H9 (cell line): ENCODE results near the gene TRAP1. TPM values are rescaled to one million over a fixed set of nuclear protein-coding genes. Genes with fewer than 3 reads are reported as not detected.

ENCODE experiments used
- DNase-seq: peaks from one replicate; pipeline ENCODE4 v3.0.0-alpha.2; 2017
- H2AFZ ChIP-seq: one replicate; pipeline ENCODE4 v1.6.1; 2013; ENCODE audit warnings: mild to moderate bottlenecking, low read length, control low read depth, moderate library complexity
- H2AK5ac ChIP-seq: 2 replicates; pipeline ENCODE4 v1.6.1; 2013; ENCODE audit warnings: low read length, control low read depth, mixed read lengths; ENCODE audit not compliant: insufficient read length
- H2BK120ac ChIP-seq: one replicate; pipeline ENCODE4 v1.6.1; 2013; ENCODE audit warnings: low read depth, mild to moderate bottlenecking, low read length, control low read depth, inconsistent platforms; ENCODE audit not compliant: poor library complexity, severe bottlenecking
- H2BK12ac ChIP-seq: 2 replicates; pipeline ENCODE4 v1.6.1; 2013; ENCODE audit warnings: low read length, control low read depth, mixed read lengths, low read depth; ENCODE audit not compliant: insufficient read length
- H2BK15ac ChIP-seq: 2 replicates; pipeline ENCODE4 v1.6.1; 2013; ENCODE audit warnings: low read depth, low read length, control low read depth
- H2BK20ac ChIP-seq: one replicate; pipeline ENCODE4 v1.6.1; 2013; ENCODE audit warnings: low read depth, mild to moderate bottlenecking, low read length, control low read depth, inconsistent platforms; ENCODE audit not compliant: poor library complexity, severe bottlenecking
- H2BK5ac ChIP-seq: 2 replicates; pipeline ENCODE4 v1.6.1; 2013; ENCODE audit warnings: low read length, control low read depth, mixed read lengths; ENCODE audit not compliant: insufficient read length
- H3K14ac ChIP-seq: 2 replicates; pipeline ENCODE4 v1.6.1; 2013; ENCODE audit warnings: low read length, control low read depth; ENCODE audit not compliant: insufficient read depth
- H3K18ac ChIP-seq: 2 replicates; pipeline ENCODE4 v1.6.1; 2013; ENCODE audit warnings: low read depth, mild to moderate bottlenecking, mixed read lengths, low read length, control low read depth; ENCODE audit not compliant: insufficient read length
- H3K23ac ChIP-seq: 2 replicates; pipeline ENCODE4 v1.6.1; 2013; ENCODE audit warnings: low read length, control low read depth, mixed read lengths, low read depth; ENCODE audit not compliant: insufficient read length
- H3K23me2 ChIP-seq: 2 replicates; pipeline ENCODE4 v1.6.1; 2013; ENCODE audit warnings: low read depth, mild to moderate bottlenecking, mixed read lengths, low read length, control low read depth; ENCODE audit not compliant: insufficient read length, poor library complexity, severe bottlenecking
- H3K27ac ChIP-seq: 2 replicates; pipeline ENCODE4 v1.5.1; 2013; ENCODE audit warnings: low read length, control low read depth, mixed read lengths, low read depth; ENCODE audit not compliant: insufficient read length
- H3K27me3 ChIP-seq: 2 replicates; pipeline ENCODE4 v1.6.1; 2013; ENCODE audit warnings: low read length, control low read depth, inconsistent platforms; ENCODE audit not compliant: insufficient read depth
- H3K4ac ChIP-seq: 2 replicates; pipeline ENCODE4 v1.6.1; 2013; ENCODE audit warnings: low read depth, mild to moderate bottlenecking, control low read depth, inconsistent platforms, low read length, moderate library complexity
- H3K4me1 ChIP-seq: 2 replicates; pipeline ENCODE4 v1.6.1; 2013; ENCODE audit warnings: low read length, control low read depth, inconsistent platforms; ENCODE audit not compliant: insufficient read depth
- H3K4me2 ChIP-seq: 2 replicates; pipeline ENCODE4 v1.6.1; 2013; ENCODE audit warnings: low read length, control low read depth, mixed read lengths; ENCODE audit not compliant: insufficient read length, insufficient read depth
- H3K56ac ChIP-seq: 2 replicates; pipeline ENCODE4 v1.6.1; 2013; ENCODE audit warnings: low read depth, mild to moderate bottlenecking, mixed read lengths, low read length, control low read depth; ENCODE audit not compliant: insufficient read length
- H3K79me1 ChIP-seq: 2 replicates; pipeline ENCODE4 v1.6.1; 2013; ENCODE audit warnings: low read depth, mild to moderate bottlenecking, moderate library complexity, low read length, control low read depth, inconsistent platforms; ENCODE audit not compliant: insufficient read depth, poor library complexity, severe bottlenecking
- H3K79me2 ChIP-seq: 2 replicates; pipeline ENCODE4 v1.6.1; 2013; ENCODE audit warnings: low read length, control low read depth, inconsistent platforms; ENCODE audit not compliant: insufficient read depth
- H3K9ac ChIP-seq: 2 replicates; pipeline ENCODE4 v1.6.1; 2013; ENCODE audit warnings: low read length, control low read depth, mixed read lengths; ENCODE audit not compliant: insufficient read length; ENCODE audit errors: extremely low read depth
- H3K9me3 ChIP-seq: one replicate; pipeline ENCODE4 v1.6.1; 2013; ENCODE audit warnings: low read depth, low read length, inconsistent platforms; ENCODE audit not compliant: control insufficient read depth
- H3T11ph ChIP-seq: one replicate; pipeline ENCODE4 v1.6.1; 2013; ENCODE audit warnings: mild to moderate bottlenecking, low read length, control low read depth, inconsistent platforms
- H4K20me1 ChIP-seq: one replicate; pipeline ENCODE4 v1.6.1; 2013; ENCODE audit not compliant: control insufficient read depth, insufficient read length, insufficient read depth
- H4K5ac ChIP-seq: 2 replicates; pipeline ENCODE4 v1.6.1; 2013; ENCODE audit warnings: low read depth, mild to moderate bottlenecking, mixed read lengths, low read length, control low read depth; ENCODE audit not compliant: insufficient read length
- H4K8ac ChIP-seq: replicated peaks from 2 replicates; pipeline ENCODE4 v1.6.1; 2013; ENCODE audit warnings: low read length, control low read depth, mixed read lengths, low read depth; ENCODE audit not compliant: insufficient read length
- H4K91ac ChIP-seq: 2 replicates; pipeline ENCODE4 v1.6.1; 2013; ENCODE audit warnings: low read depth, mild to moderate bottlenecking, moderate library complexity, mixed read lengths, low read length, control low read depth; ENCODE audit not compliant: insufficient read length
- H3K27ac Mint-ChIP-seq, 3 experiments: 2 replicates in 2 of 3; 3 replicates in 1 of 3; pipeline ENCODE4 v1.8.0; 2020 to 2021; ENCODE audit warnings: mixed read lengths in 3 of 3, mild to moderate bottlenecking in 1 of 3, moderate library complexity in 1 of 3
- H3K27me3 Mint-ChIP-seq: 2 replicates; pipeline ENCODE4 v1.8.0; 2021; ENCODE audit warnings: low read depth, mild to moderate bottlenecking, moderate library complexity, mixed read lengths
- H3K36me3 Mint-ChIP-seq, 3 experiments: 2 replicates in 2 of 3; 3 replicates in 1 of 3; pipeline ENCODE4 v1.8.0; 2020 to 2021; ENCODE audit warnings: low read depth in 3 of 3, mixed read lengths in 3 of 3; ENCODE audit not compliant: insufficient read depth in 1 of 3
- H3K4me1 Mint-ChIP-seq, 2 experiments: 2 replicates each; pipeline ENCODE4 v1.8.0; 2020; ENCODE audit warnings: mixed read lengths in 2 of 2
- H3K4me3 Mint-ChIP-seq, 2 experiments: 2 replicates in 1 of 2; 3 replicates in 1 of 2; pipeline ENCODE4 v1.8.0; 2020 to 2021; ENCODE audit warnings: mild to moderate bottlenecking in 2 of 2, mixed read lengths in 2 of 2, moderate library complexity in 1 of 2
- H3K9me3 Mint-ChIP-seq, 2 experiments: 2 replicates in 1 of 2; 3 replicates in 1 of 2; pipeline ENCODE4 v1.8.0; 2020; ENCODE audit warnings: mild to moderate bottlenecking in 2 of 2, mixed read lengths in 2 of 2, moderate library complexity in 1 of 2
- WGBS: extraction: QIAGEN DNeasy Blood & Tissue Kit; methylation state at CpG from one replicate; pipeline ENCODE4 v1.1.7; 2013; ENCODE audit warnings: missing lambda C conversion rate, low lambda C conversion rate, mixed read lengths; ENCODE audit not compliant: insufficient read length; ENCODE audit errors: extremely low coverage; 5-methylcytosine and 5-hydroxymethylcytosine counted together
- total RNA-seq: library from RNA; stranded (reverse); gene quantifications from 2 replicates; pipeline ENCODE4 v1.2.1, GENCODE V29; 2021
- TF ChIP-seq, protein P1 (sequence below): fragments of 200-600 bp; sonication (generic); conservative IDR thresholded peaks from 3 replicates; pipeline ENCODE4 v1.8.0; 2021; ENCODE audit warnings: antibody characterized with exemption, mild to moderate bottlenecking

The TRAP1 gene
- total RNA-seq, 1 experiment from 2014 or later: 211 TPM

DNA sequence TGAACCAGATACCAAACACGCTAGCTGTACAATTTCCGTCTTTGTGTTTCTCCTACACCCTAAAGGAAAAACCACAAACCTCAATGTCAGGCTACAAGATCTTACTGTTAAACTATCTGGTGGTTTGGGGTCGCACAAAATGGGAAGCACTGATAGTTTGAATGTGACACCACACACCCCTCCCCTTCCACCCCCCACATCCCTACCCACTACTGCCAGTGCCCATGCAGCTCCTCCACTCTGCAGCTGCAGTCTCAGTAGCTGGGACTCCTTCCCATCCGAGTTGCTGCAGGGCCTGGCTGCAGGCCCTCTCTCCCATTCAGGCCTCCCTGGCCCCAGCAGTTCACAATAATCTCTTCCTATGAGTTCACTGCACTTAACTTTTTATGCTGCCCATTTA lies 18.4 kb downstream of the TRAP1 start:
- Histone ChIP-seq H2BK15ac (no peak overlapping the region), H3K27me3 (no peaks in the 10 kb centered on the region), H2BK12ac (no peak overlapping the region), H4K8ac (no peak overlapping the region), H2AFZ (no peak overlapping the region), H3K79me2 (peaks cover 5% of the 10 kb centered on the region; the same call in 1 of the 2 replicates), H3K9ac (no peak overlapping the region), H4K5ac (no peak overlapping the region), H2AK5ac (no peak overlapping the region), H3K23ac (no peak overlapping the region), H2BK5ac (no peak overlapping the region), H2BK120ac (no peak overlapping the region), H3K18ac (no peak overlapping the region), H3K23me2 (no peaks in the 10 kb centered on the region), H3K4ac (no peak overlapping the region), H3K4me1 (no peaks in the 10 kb centered on the region), H3K56ac (no peak overlapping the region), H3K27ac (no peak overlapping the region), H3K14ac (no peak overlapping the region), H3T11ph (no peak overlapping the region), H3K4me2 (no peak overlapping the region), H4K91ac (no peak overlapping the region), H3K79me1 (peaks cover 3% of the 10 kb centered on the region), H2BK20ac (no peak overlapping the region), H3K9me3 (no peaks in the 10 kb centered on the region), H4K20me1 (no peaks in the 10 kb centered on the region)
- WGBS: no CpG with 5 or more reads among the region's 4 CpGs
- TF ChIP-seq, protein P1, sequence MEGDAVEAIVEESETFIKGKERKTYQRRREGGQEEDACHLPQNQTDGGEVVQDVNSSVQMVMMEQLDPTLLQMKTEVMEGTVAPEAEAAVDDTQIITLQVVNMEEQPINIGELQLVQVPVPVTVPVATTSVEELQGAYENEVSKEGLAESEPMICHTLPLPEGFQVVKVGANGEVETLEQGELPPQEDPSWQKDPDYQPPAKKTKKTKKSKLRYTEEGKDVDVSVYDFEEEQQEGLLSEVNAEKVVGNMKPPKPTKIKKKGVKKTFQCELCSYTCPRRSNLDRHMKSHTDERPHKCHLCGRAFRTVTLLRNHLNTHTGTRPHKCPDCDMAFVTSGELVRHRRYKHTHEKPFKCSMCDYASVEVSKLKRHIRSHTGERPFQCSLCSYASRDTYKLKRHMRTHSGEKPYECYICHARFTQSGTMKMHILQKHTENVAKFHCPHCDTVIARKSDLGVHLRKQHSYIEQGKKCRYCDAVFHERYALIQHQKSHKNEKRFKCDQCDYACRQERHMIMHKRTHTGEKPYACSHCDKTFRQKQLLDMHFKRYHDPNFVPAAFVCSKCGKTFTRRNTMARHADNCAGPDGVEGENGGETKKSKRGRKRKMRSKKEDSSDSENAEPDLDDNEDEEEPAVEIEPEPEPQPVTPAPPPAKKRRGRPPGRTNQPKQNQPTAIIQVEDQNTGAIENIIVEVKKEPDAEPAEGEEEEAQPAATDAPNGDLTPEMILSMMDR: no peak
- peaks cover 13 to 28% (median 27%) of the 10 kb centered on the region in 3 experiments; a peak in 6 of 7 replicates for H3K36me3 Mint-ChIP-seq
- H3K27ac Mint-ChIP-seq: peak overlapping the region in 1 of 3 experiments; percentile 23; a peak in 1 of 7 replicates
- peaks cover 3 to 8% of the 10 kb centered on the region in 2 experiments; a peak in 2 of 4 replicates for H3K4me1 Mint-ChIP-seq
- no peak overlapping the region for H3K4me3 Mint-ChIP-seq
- DNase-seq: no peak
- no peaks in the 10 kb centered on the region for H3K27me3 Mint-ChIP-seq
- H3K9me3 Mint-ChIP-seq: no peaks in the 10 kb centered on the region
